BE2C (cell line): ENCODE data around the gene GABARAPL1.
"Not testable (repeated sequence)": the region's sequence is repeated elsewhere in the genome, so short reads cannot be mapped to it uniquely, and the experiment has no call there.

ENCODE experiments used
- DNase-seq: peaks from one replicate; pipeline ENCODE4 v3.0.0-alpha.2; 2020
- H3K27me3 ChIP-seq: fragments of 250-450 bp; sonication (Bioruptor Pico); 2 replicates; pipeline ENCODE4 v1.5.1; 2020; ENCODE audit warnings: mild to moderate bottlenecking
- H3K36me3 ChIP-seq: fragments of 250-450 bp; sonication (Bioruptor Pico); 2 replicates; pipeline ENCODE4 v1.5.1; 2020; ENCODE audit warnings: mild to moderate bottlenecking
- H3K4me1 ChIP-seq: fragments of 250-450 bp; sonication (Bioruptor Pico); 2 replicates; pipeline ENCODE4 v1.5.1; 2020
- H3K4me3 ChIP-seq: 2 replicates; pipeline ENCODE4 v1.5.1; 2011; ENCODE audit warnings: low read depth, low read length
- H3K9me3 ChIP-seq: fragments of 250-450 bp; sonication (Bioruptor Pico); 2 replicates; pipeline ENCODE4 v1.5.1; 2020
- CTCF ChIP-seq: IDR thresholded peaks from 2 replicates; pipeline ENCODE4 v1.5.1; 2012; ENCODE audit warnings: mild to moderate bottlenecking, low read depth, low read length

GABARAPL1 gene

DNA sequence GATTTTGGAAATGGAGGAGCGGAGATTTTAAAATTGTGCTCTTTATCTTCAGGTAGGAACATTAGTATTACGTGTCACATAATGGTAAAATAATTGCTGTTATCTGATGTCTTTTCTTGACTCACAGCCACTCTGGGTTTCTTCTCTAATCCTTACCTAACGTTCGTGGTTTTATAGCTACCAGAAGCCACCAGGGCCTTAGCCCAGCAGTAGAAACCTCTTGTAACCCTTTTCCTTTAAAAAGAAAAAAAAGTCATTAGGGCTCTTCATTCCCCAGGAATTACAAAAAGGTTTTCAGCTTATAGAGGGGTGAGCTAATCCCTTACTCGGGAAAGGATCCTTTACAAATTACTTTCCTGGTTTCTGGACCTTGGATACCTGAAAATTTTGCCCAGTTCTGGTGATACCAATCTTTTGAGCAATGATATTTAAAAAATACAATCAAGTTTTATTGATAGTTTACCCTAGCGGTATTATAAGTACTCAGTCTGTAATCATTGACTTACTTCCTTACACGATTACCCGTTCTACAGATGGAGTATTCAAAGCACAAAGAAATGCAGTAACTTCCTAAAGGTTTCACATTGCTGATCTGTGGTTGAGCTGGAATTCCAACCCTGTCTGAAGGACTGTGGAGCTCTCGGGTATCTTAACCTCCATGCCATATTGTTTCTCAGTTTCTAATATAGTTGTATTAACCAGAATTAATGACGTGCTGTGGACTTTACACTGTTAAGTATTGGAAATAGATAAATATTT is 1.6 kb downstream of the GABARAPL1 start:
- H3K4me1 ChIP-seq = no peaks in the 10 kb centered on the region
- H3K36me3 ChIP-seq = no peaks in the 10 kb centered on the region
- DNase-seq = no peak
- no peak for TF ChIP-seq CTCF
- H3K4me3 ChIP-seq = peak overlapping the region; percentile 76
- H3K9me3 ChIP-seq = no peaks in the 10 kb centered on the region
- H3K27me3 ChIP-seq = peaks cover 5% of the 10 kb centered on the region; the same call in 1 of the 2 replicates

DNA sequence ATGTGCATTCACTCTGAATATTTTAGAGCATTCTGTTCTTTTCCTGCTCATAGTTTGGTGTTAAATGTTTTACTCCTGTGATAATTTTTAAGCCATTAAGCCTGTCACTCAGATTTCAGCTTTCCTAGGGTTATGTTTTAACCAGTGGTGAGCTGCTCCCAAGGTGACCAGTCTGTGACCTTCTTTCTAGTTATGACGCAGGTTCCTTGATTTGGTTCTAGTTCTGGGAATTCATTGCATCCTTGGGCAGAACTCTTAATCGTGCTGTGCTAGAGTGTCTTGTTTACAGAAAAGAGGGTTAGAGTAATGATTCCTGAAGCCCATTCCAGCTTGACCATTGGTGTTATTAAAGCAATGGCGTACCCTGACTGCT is 2.2 kb downstream of the GABARAPL1 start:
- H3K9me3 ChIP-seq = no peaks in the 10 kb centered on the region
- TF ChIP-seq CTCF = no peak
- no peaks in the 10 kb centered on the region for H3K36me3 ChIP-seq
- no peak overlapping the region for H3K4me3 ChIP-seq
- no peak for DNase-seq
- peaks cover 5% of the 10 kb centered on the region; the same call in 1 of the 2 replicates for H3K27me3 ChIP-seq
- no peaks in the 10 kb centered on the region for H3K4me1 ChIP-seq

GRCh38 chr12:10215436-10215835 is 2.8 kb downstream of the GABARAPL1 start:
- no peaks in the 10 kb centered on the region for H3K36me3 ChIP-seq
- H3K4me3 ChIP-seq = no peak overlapping the region
- no peaks in the 10 kb centered on the region for H3K4me1 ChIP-seq
- TF ChIP-seq CTCF = no peak
- H3K9me3 ChIP-seq = no peaks in the 10 kb centered on the region
- H3K27me3 ChIP-seq = peaks cover 5% of the 10 kb centered on the region; the same call in 1 of the 2 replicates
- no peak for DNase-seq

DNA sequence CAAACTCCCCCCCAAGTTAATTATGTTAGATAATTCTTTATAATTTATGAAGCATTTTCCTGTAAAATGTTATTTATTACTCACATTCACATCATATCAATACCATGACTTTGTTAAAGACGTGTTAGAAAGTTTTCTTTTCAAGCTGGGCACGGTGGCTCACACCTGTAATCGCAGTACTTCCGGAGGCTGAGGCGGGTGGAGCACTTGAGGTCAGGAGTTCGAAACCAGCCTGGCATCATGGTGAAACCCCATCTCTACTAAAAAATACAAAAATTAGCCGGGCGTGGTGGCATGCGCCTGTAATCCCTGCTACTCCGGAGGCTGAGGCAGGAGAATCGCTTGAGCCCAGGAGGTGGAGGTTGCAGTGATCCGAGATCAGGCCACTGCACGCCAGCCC is 3.3 kb downstream of the GABARAPL1 start:
- H3K4me3 ChIP-seq, H3K36me3 ChIP-seq, H3K27me3 ChIP-seq, DNase-seq, H3K9me3 ChIP-seq, H3K4me1 ChIP-seq: not testable (repeated sequence)

DNA sequence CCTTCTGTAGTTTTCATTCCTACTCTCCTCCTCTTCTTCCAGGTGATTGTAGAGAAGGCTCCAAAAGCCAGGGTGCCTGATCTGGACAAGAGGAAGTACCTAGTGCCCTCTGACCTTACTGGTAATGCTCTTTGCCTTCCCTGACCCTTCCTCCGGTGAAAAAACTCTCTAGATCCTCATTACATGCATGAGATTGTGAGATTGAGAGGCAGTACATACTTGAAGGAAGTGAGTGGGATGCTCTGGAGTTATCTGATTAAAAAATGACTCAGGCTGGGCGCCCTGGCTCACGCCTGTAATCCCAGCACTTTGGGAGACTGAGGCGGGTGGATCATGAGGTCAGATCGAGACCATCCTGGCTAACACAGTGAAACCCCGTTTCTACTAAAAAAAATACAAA is 5.3 kb downstream of the GABARAPL1 start:
- Histone ChIP-seq H3K9me3 (no peaks in the 10 kb centered on the region), H3K4me1 (no peaks in the 10 kb centered on the region), H3K4me3 (no peak overlapping the region), H3K36me3 (no peaks in the 10 kb centered on the region), H3K27me3 (peaks cover 5% of the 10 kb centered on the region; the same call in 1 of the 2 replicates)
- DNase-seq = no peak
- TF ChIP-seq CTCF = no peak

DNA sequence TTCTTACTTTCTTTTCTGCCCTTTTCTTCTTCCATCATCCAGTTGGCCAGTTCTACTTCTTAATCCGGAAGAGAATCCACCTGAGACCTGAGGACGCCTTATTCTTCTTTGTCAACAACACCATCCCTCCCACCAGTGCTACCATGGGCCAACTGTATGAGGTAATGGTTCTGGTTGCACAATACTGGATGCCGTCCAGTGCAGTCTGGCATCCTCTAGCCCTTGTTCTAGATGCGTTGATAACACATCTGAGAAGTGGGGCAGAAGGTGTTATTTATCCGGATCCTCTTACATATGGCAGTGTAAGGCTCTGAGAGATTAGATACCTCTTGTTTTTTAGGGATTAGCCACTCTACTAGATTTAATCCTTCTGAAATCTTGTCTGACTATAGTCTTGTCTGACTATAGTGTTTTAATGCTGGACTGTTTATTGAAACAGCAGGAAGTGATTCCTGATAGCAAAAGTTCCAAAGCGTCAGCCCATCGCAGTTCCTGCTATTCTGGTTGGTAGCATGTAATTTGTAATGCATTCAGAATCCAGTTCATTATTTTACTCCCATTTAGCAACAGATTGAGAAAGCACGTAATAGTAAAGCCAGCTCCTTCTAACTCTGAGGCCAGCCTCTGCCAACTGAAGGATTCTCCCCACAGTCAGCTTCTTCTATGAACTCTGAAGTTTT is 7.9 kb downstream of the GABARAPL1 start:
- Histone ChIP-seq H3K4me3 (no peak overlapping the region), H3K4me1 (no peaks in the 10 kb centered on the region), H3K27me3 (no peaks in the 10 kb centered on the region), H3K9me3 (no peaks in the 10 kb centered on the region), H3K36me3 (no peaks in the 10 kb centered on the region)
- no peak for DNase-seq
- TF ChIP-seq CTCF = no peak
